ENCODE data around the gene UGT2B15.

The UGT2B15 gene

DNA sequence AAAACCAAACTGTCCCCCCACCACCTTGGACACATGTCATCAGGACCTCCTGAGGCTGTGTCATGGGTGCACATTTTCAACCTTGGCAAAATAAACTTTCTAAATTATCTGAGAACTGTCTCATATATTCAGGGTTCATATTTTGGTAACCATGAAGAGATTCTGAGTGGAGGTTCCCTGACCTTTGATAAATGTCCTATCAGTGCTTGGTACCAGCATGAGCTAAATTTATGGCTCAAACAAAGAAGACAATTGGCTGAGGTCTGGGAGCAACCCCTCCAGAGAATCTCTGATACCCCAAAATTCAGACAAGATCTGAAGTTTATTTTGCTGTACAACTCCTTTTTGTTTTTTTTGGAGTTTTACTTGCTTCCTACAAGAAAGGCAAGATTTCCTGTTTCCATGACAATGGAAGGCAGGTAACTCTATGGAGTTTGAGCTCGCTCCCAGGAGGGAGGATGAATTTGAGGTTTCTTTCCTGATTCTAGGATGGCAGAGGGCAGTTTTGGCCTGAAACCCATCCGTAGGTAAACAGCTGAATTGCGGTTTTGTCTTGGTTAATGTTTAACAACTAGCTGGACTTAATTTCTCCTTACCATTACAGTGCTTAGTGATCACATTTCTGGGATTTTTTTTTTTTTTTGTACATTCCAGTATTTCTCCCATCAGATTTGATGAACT is 14.5 kb downstream of the UGT2B15 start:
- H3K27ac ChIP-seq (ENCODE audit: extremely low read depth, low read depth, low read length) = no peak overlapping the region
- H3K4me3 ChIP-seq (ENCODE audit: low read depth, low read length) = no peak overlapping the region
- ChIA-PET POLR2A (no interaction called here), CTCF (interaction anchor here (0.6 kb wide), 1 partner anchor 318 kb away, joined by 3 read pairs; no protein-coding TSS in a partner anchor)
- no peaks in the 10 kb centered on the region for H3K9me3 ChIP-seq (ENCODE audit: control insufficient read depth, insufficient read depth, low read depth, low read length)
- no peaks in the 10 kb centered on the region for H3K36me3 ChIP-seq (ENCODE audit: control insufficient read depth in 2 of 2, insufficient read depth in 1 of 2, low read length in 2 of 2)
- no peak for TF ChIP-seq KLF10 (tag by site-specific recombination; IDR thresholded peaks at IDR 0.05)
- no peak for TF ChIP-seq ZNF530 (tag by site-specific recombination; IDR thresholded peaks at IDR 0.05; ENCODE audit: low read depth)
- no peak for TF ChIP-seq ZNF768 (tag by site-specific recombination; IDR thresholded peaks at IDR 0.05)
- TF ChIP-seq GLI2 (tag by site-specific recombination; IDR thresholded peaks at IDR 0.05; ENCODE audit: borderline replicate concordance, low read depth) = no peak
- no peak for TF ChIP-seq ZNF791 (tag by site-specific recombination; IDR thresholded peaks at IDR 0.05)
- no peaks in the 10 kb centered on the region for H3K4me1 ChIP-seq (ENCODE audit: control insufficient read depth, insufficient read depth, low read length)

DNA sequence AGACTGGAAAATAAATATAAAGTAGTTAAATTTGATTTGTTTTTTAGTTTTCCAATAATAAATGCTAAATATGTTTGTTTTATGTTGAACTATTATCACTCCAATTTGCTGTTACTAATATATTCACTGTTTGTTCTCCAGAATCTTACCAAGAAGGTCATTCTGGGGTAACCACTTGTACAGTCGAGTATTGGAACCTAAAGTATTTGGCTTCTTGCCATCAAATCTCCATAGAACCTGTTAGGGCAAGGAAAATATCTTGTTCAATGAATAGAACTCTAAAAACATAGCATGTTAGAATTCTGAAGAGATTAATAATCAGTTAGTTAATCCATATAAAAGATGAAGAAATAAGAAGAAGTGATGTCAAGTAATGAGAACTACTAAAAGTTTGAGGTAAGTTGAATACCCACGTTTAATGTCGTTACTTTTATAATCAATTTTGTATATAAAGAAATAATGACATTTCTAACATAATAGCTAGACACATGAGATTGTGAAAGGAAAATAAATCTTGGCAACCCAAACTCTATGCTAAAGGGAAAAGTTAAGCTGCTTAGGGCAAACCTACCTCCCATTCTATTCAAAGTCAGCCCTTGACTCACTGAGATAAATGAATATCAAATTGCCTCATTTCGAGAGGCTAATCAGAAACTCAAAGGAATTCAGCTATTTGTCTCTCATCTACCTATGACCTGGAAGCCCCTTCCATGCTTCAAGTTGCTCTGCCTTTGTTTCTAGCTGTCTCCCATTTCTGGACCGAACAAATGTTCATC is 15.3 kb downstream of the UGT2B15 start:
- Histone ChIP-seq H3K9me3 (ENCODE audit: control insufficient read depth, insufficient read depth, low read depth, low read length) (no peaks in the 10 kb centered on the region), H3K4me1 (ENCODE audit: control insufficient read depth, insufficient read depth, low read length) (no peaks in the 10 kb centered on the region), H3K36me3 (ENCODE audit: control insufficient read depth in 2 of 2, insufficient read depth in 1 of 2, low read length in 2 of 2) (no peaks in the 10 kb centered on the region), H3K27ac (ENCODE audit: extremely low read depth, low read depth, low read length) (no peak overlapping the region), H3K4me3 (ENCODE audit: low read depth, low read length) (no peak overlapping the region)
- CTCF ChIA-PET = no interaction called here
- POLR2A ChIA-PET = no interaction called here
- no peak for TF ChIP-seq ZBTB21 (tag by site-specific recombination; IDR thresholded peaks at IDR 0.05)
- no peak for TF ChIP-seq ZNF785 (tag by site-specific recombination; IDR thresholded peaks at IDR 0.05)
- TF ChIP-seq ZNF114 (tag by site-specific recombination; IDR thresholded peaks at IDR 0.05) = no peak
- TF ChIP-seq, protein P1, sequence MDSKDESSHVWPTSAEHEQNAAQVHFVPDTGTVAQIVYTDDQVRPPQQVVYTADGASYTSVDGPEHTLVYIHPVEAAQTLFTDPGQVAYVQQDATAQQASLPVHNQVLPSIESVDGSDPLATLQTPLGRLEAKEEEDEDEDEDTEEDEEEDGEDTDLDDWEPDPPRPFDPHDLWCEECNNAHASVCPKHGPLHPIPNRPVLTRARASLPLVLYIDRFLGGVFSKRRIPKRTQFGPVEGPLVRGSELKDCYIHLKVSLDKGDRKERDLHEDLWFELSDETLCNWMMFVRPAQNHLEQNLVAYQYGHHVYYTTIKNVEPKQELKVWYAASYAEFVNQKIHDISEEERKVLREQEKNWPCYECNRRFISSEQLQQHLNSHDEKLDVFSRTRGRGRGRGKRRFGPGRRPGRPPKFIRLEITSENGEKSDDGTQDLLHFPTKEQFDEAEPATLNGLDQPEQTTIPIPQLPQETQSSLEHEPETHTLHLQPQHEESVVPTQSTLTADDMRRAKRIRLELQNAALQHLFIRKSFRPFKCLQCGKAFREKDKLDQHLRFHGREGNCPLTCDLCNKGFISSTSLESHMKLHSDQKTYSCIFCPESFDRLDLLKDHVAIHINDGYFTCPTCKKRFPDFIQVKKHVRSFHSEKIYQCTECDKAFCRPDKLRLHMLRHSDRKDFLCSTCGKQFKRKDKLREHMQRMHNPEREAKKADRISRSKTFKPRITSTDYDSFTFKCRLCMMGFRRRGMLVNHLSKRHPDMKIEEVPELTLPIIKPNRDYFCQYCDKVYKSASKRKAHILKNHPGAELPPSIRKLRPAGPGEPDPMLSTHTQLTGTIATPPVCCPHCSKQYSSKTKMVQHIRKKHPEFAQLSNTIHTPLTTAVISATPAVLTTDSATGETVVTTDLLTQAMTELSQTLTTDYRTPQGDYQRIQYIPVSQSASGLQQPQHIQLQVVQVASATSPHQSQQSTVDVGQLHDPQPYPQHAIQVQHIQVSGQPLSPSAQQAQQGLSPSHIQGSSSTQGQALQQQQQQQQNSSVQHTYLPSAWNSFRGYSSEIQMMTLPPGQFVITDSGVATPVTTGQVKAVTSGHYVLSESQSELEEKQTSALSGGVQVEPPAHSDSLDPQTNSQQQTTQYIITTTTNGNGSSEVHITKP (tag by site-specific recombination; IDR thresholded peaks at IDR 0.05) = no peak
- no peak for TF ChIP-seq ZNF701 (tag by site-specific recombination; IDR thresholded peaks at IDR 0.05)
- TF ChIP-seq ZNF354C (tag by site-specific recombination; IDR thresholded peaks at IDR 0.05; ENCODE audit: borderline replicate concordance, low read depth) = no peak
- no peak for TF ChIP-seq ZNF292 (tag by site-specific recombination; IDR thresholded peaks at IDR 0.05; ENCODE audit: borderline replicate concordance, low read depth)
- TF ChIP-seq ZNF248 (tag by site-specific recombination; IDR thresholded peaks at IDR 0.05) = no peak

DNA sequence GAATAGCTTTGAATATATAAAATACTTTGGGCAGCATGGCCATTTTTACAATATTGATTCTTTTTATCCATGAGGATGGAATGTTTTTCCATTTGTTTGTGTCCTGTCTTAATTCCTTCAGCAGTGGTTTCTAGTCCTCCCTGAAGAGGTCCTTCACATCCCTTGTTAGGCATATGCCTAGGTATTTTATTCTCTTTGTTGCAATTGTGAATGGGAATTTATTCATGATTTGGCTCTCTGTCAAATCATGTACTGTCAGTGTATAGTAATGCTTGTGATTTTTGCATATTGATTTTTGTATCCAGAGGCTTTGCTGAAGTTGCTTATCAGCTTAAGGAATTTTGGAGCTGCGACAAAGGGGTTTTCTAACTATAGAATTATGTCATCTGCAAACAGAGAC is 18.5 kb downstream of the UGT2B15 start:
- H3K4me1 ChIP-seq (ENCODE audit: control insufficient read depth, insufficient read depth, low read length) = no peaks in the 10 kb centered on the region
- H3K9me3 ChIP-seq (ENCODE audit: control insufficient read depth, insufficient read depth, low read depth, low read length) = no peaks in the 10 kb centered on the region
- no peaks in the 10 kb centered on the region for H3K36me3 ChIP-seq (ENCODE audit: control insufficient read depth in 2 of 2, insufficient read depth in 1 of 2, low read length in 2 of 2)
- CTCF ChIA-PET = no interaction called here
- H3K27ac ChIP-seq (ENCODE audit: extremely low read depth, low read depth, low read length) = no peak overlapping the region
- H3K4me3 ChIP-seq (ENCODE audit: low read depth, low read length) = no peak overlapping the region
- POLR2A ChIA-PET = no interaction called here
- no peak for TF ChIP-seq ZBTB8A (tag by site-specific recombination; IDR thresholded peaks at IDR 0.05)
- TF ChIP-seq ZNF292 (tag by site-specific recombination; IDR thresholded peaks at IDR 0.05; ENCODE audit: borderline replicate concordance, low read depth) = no peak
- TF ChIP-seq IKZF3 (tag by site-specific recombination; IDR thresholded peaks at IDR 0.05) = no peak
- TF ChIP-seq, protein P2, sequence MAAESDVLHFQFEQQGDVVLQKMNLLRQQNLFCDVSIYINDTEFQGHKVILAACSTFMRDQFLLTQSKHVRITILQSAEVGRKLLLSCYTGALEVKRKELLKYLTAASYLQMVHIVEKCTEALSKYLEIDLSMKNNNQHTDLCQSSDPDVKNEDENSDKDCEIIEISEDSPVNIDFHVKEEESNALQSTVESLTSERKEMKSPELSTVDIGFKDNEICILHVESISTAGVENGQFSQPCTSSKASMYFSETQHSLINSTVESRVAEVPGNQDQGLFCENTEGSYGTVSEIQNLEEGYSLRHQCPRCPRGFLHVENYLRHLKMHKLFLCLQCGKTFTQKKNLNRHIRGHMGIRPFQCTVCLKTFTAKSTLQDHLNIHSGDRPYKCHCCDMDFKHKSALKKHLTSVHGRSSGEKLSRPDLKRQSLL (tag by site-specific recombination; IDR thresholded peaks at IDR 0.05) = no peak
- no peak for TF ChIP-seq ZNF19 (tag by site-specific recombination; IDR thresholded peaks at IDR 0.05; ENCODE audit: low read depth)
- no peak for TF ChIP-seq ZNF558 (tag by site-specific recombination; IDR thresholded peaks at IDR 0.05)
- TF ChIP-seq, protein P3, sequence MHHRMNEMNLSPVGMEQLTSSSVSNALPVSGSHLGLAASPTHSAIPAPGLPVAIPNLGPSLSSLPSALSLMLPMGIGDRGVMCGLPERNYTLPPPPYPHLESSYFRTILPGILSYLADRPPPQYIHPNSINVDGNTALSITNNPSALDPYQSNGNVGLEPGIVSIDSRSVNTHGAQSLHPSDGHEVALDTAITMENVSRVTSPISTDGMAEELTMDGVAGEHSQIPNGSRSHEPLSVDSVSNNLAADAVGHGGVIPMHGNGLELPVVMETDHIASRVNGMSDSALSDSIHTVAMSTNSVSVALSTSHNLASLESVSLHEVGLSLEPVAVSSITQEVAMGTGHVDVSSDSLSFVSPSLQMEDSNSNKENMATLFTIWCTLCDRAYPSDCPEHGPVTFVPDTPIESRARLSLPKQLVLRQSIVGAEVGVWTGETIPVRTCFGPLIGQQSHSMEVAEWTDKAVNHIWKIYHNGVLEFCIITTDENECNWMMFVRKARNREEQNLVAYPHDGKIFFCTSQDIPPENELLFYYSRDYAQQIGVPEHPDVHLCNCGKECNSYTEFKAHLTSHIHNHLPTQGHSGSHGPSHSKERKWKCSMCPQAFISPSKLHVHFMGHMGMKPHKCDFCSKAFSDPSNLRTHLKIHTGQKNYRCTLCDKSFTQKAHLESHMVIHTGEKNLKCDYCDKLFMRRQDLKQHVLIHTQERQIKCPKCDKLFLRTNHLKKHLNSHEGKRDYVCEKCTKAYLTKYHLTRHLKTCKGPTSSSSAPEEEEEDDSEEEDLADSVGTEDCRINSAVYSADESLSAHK (tag by site-specific recombination; IDR thresholded peaks at IDR 0.05) = no peak
- TF ChIP-seq ZNF354C (tag by site-specific recombination; IDR thresholded peaks at IDR 0.05; ENCODE audit: borderline replicate concordance, low read depth) = no peak
- no peak for TF ChIP-seq ZNF530 (tag by site-specific recombination; IDR thresholded peaks at IDR 0.05; ENCODE audit: low read depth)
- no peak for TF ChIP-seq REPIN1 (tag by site-specific recombination; IDR thresholded peaks at IDR 0.05; ENCODE audit: low read depth)
- no peak for TF ChIP-seq MEIS1 (CRISPR knock-in tag; IDR thresholded peaks at IDR 0.05; ENCODE audit: borderline replicate concordance)
- no peak for TF ChIP-seq SP2 (tag by site-specific recombination; IDR thresholded peaks at IDR 0.05)
- TF ChIP-seq ZFP41 (tag by site-specific recombination; IDR thresholded peaks at IDR 0.05; ENCODE audit: borderline replicate concordance) = no peak
- no peak for TF ChIP-seq ZNF155 (tag by site-specific recombination; IDR thresholded peaks at IDR 0.05)
